ENCODE results near the gene FOXF1.

The FOXF1 gene

GRCh38 chr16:86480444-86480843, 29.9 kb upstream of the FOXF1 start:
- H3K36me3 ChIP-seq (ENCODE audit: control insufficient read depth, insufficient read depth, low read length): no peaks in the 10 kb centered on the region
- H3K27me3 ChIP-seq (ENCODE audit: control insufficient read depth, insufficient read depth, low read length): no peaks in the 10 kb centered on the region
- H3K27ac ChIP-seq: no peak overlapping the region
- TF ChIP-seq CTCF (IDR thresholded peaks at IDR 0.05): no peak
- no peak overlapping the region for H3K9ac ChIP-seq
- H2AFZ ChIP-seq: no peak overlapping the region
- no peaks in the 10 kb centered on the region for H3K79me2 ChIP-seq
- no peaks in the 10 kb centered on the region for H3K4me1 ChIP-seq
- no peak overlapping the region for H3K4me3 ChIP-seq (ENCODE audit: low read depth, low read length)
- no peaks in the 10 kb centered on the region for H3K9me3 ChIP-seq (ENCODE audit: control insufficient read depth, low read length)
- H3K4me2 ChIP-seq (ENCODE audit: low read length): no peak overlapping the region

GRCh38 chr16:86481607-86482006, 28.7 kb upstream of the FOXF1 start:
- no peak overlapping the region for H3K9ac ChIP-seq
- H3K36me3 ChIP-seq (ENCODE audit: control insufficient read depth, insufficient read depth, low read length): no peaks in the 10 kb centered on the region
- no peaks in the 10 kb centered on the region for H3K4me1 ChIP-seq
- no peak overlapping the region for H3K4me2 ChIP-seq (ENCODE audit: low read length)
- H3K9me3 ChIP-seq (ENCODE audit: control insufficient read depth, low read length): no peaks in the 10 kb centered on the region
- TF ChIP-seq CTCF (IDR thresholded peaks at IDR 0.05): no peak
- H3K79me2 ChIP-seq: no peaks in the 10 kb centered on the region
- no peak overlapping the region for H3K27ac ChIP-seq
- no peak overlapping the region for H2AFZ ChIP-seq
- H3K27me3 ChIP-seq (ENCODE audit: control insufficient read depth, insufficient read depth, low read length): no peaks in the 10 kb centered on the region
- no peak overlapping the region for H3K4me3 ChIP-seq (ENCODE audit: low read depth, low read length)

GRCh38 chr16:86484240-86484639, 26.1 kb upstream of the FOXF1 start:
- Histone ChIP-seq H3K4me2 (ENCODE audit: low read length) (no peak overlapping the region), H3K4me1 (no peaks in the 10 kb centered on the region), H3K36me3 (ENCODE audit: control insufficient read depth, insufficient read depth, low read length) (no peaks in the 10 kb centered on the region), H3K79me2 (no peaks in the 10 kb centered on the region), H3K9ac (no peak overlapping the region), H3K27me3 (ENCODE audit: control insufficient read depth, insufficient read depth, low read length) (no peaks in the 10 kb centered on the region), H3K4me3 (ENCODE audit: low read depth, low read length) (no peak overlapping the region), H2AFZ (no peak overlapping the region), H3K27ac (no peak overlapping the region), H3K9me3 (ENCODE audit: control insufficient read depth, low read length) (no peaks in the 10 kb centered on the region)
- TF ChIP-seq CTCF (IDR thresholded peaks at IDR 0.05): no peak

GRCh38 chr16:86485746-86486145, 24.6 kb upstream of the FOXF1 start:
- H3K4me1 ChIP-seq: no peaks in the 10 kb centered on the region
- no peak overlapping the region for H3K27ac ChIP-seq
- no peaks in the 10 kb centered on the region for H3K79me2 ChIP-seq
- H3K9ac ChIP-seq: no peak overlapping the region
- H3K27me3 ChIP-seq (ENCODE audit: control insufficient read depth, insufficient read depth, low read length): no peaks in the 10 kb centered on the region
- no peak overlapping the region for H3K4me3 ChIP-seq (ENCODE audit: low read depth, low read length)
- no peak overlapping the region for H3K4me2 ChIP-seq (ENCODE audit: low read length)
- TF ChIP-seq CTCF (IDR thresholded peaks at IDR 0.05): no peak
- no peaks in the 10 kb centered on the region for H3K36me3 ChIP-seq (ENCODE audit: control insufficient read depth, insufficient read depth, low read length)
- no peak overlapping the region for H2AFZ ChIP-seq
- no peaks in the 10 kb centered on the region for H3K9me3 ChIP-seq (ENCODE audit: control insufficient read depth, low read length)

- no peak overlapping the region for H3K9ac ChIP-seq
Measured at GRCh38 chr16:86490859-86491639, 19.3 kb upstream of the FOXF1 start.

More at GRCh38 chr16:86490859-86491639, 19.3 kb upstream of the FOXF1 start:
- no peak overlapping the region for H3K27ac ChIP-seq
- no peak overlapping the region for H3K4me3 ChIP-seq (ENCODE audit: low read depth, low read length)
- H3K9me3 ChIP-seq (ENCODE audit: control insufficient read depth, low read length): no peaks in the 10 kb centered on the region
- no peaks in the 10 kb centered on the region for H3K79me2 ChIP-seq
- no peaks in the 10 kb centered on the region for H3K36me3 ChIP-seq (ENCODE audit: control insufficient read depth, insufficient read depth, low read length)
- peaks cover 5% of the 10 kb centered on the region for H3K27me3 ChIP-seq (ENCODE audit: control insufficient read depth, insufficient read depth, low read length)
- H3K4me1 ChIP-seq: no peaks in the 10 kb centered on the region
- no peak overlapping the region for H2AFZ ChIP-seq
- TF ChIP-seq CTCF (IDR thresholded peaks at IDR 0.05): no peak
- no peak overlapping the region for H3K4me2 ChIP-seq (ENCODE audit: low read length)

Measured in parathyroid adenoma (tissue), 2 donors.